ENCODE data around the gene ZNF318. TPM values are rescaled to one million over a fixed set of nuclear protein-coding genes. Genes with fewer than 3 reads are reported as not detected.

The ZNF318 gene
- total RNA-seq, 1 experiment from 2014 or later: 24.3 TPM

DNA sequence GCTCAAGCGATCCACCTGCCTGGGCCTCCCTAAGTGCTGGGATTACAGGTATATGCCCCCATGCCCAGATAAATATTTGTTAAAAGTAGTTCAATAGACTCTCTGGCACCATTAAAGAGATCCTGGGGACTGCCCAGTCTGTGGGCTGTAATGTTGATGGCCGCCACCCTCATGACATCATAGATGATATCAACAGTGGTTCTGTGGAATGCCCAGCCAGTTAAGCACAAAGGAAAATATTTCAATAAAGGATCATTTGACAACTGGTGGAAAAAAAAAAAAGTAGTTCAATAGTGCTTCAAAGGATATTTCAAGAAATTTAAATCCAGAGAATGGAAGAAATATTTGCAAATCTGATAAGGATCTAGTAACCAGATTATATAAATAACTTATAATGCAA, 59.3 kb downstream of the ZNF318 start:
- H3K4me3 Mint-ChIP-seq: no peak overlapping the region
- POLR2A ChIA-PET: no interaction called here

DNA sequence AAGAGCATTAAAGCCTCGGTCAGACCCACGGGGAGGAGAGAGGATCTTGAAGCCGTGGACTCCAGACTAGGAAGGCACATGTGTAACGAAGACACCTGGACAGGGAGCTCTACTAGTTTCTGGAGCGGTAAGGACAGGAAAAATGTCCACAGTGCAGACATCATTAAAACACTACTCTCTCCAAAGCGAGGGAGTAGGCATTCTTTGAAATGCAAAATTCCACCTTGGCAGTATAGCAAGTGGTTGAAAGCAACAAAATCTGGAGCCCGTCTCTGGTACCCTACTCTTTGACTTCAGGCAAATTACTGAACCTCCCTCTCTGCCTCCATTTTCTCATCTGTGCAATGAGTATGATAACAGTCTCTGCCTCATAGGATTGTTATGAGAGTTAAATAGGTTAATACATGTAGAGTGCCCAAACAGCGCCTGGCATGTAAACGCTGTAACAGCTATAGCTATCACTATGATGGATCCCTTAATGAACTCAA, 60.4 kb downstream of the ZNF318 start:
- H3K4me1 Mint-ChIP-seq: peaks cover 27% of the 10 kb centered on the region
- ChIA-PET POLR2A (interaction anchor here (0.6 to 1.7 kb wide), 7 partner anchors 9 to 256 kb away, joined by 3 to 9 read pairs (median 4); partner anchors contain the start of genes CUL7, CUL9 and SLC22A7), CTCF (interaction anchor here (0.7 to 4.5 kb wide), 26 partner anchors 8 to 233 kb away, joined by 3 to 53 read pairs (median 4); partner anchors contain the start of genes DLK2, DNPH1, PTK7 and SLC22A7)
- no peaks in the 10 kb centered on the region for H3K9me3 Mint-ChIP-seq
- DNase-seq (ENCODE audit: low spot score) (no peak), ATAC-seq (peak; percentile 7)
- peaks cover 4% of the 10 kb centered on the region for H3K36me3 Mint-ChIP-seq
- peak overlapping the region; percentile 84; the same call in 1 of the 2 replicates for H3K27ac Mint-ChIP-seq
- 0 out of 2 replicates have a peak, but pooled peaks cover 4% of the 10 kb centered on the region for H3K27me3 Mint-ChIP-seq (ENCODE audit: low read depth)
- H3K4me3 Mint-ChIP-seq: peak overlapping the region; percentile 84
- TF ChIP-seq SMAD3 (CRISPR knock-in tag; IDR thresholded peaks at IDR 0.05; ENCODE audit: borderline replicate concordance) (peak; percentile 56; the same call in 1 of the 2 replicates), ZNF121 (CRISPR knock-in tag; IDR thresholded peaks at IDR 0.05) (no peak), RELA (CRISPR knock-in tag; IDR thresholded peaks at IDR 0.05; ENCODE audit: borderline replicate concordance) (no peak)

More for the DNA sequence above, 59.3 kb downstream of the ZNF318 start:
- no peaks in the 10 kb centered on the region for H3K9me3 Mint-ChIP-seq
- DNase-seq (ENCODE audit: low spot score) (no peak), ATAC-seq (no peak)
- TF ChIP-seq, protein P1, sequence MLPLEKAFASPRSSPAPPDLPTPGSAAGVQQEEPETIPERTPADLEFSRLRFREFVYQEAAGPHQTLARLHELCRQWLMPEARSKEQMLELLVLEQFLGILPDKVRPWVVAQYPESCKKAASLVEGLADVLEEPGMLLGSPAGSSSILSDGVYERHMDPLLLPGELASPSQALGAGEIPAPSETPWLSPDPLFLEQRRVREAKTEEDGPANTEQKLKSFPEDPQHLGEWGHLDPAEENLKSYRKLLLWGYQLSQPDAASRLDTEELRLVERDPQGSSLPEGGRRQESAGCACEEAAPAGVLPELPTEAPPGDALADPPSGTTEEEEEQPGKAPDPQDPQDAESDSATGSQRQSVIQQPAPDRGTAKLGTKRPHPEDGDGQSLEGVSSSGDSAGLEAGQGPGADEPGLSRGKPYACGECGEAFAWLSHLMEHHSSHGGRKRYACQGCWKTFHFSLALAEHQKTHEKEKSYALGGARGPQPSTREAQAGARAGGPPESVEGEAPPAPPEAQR (CRISPR knock-in tag; IDR thresholded peaks at IDR 0.05): no peak
- TF ChIP-seq KAT7 (CRISPR knock-in tag; IDR thresholded peaks at IDR 0.05; ENCODE audit: borderline replicate concordance) (no peak), TEAD4 (CRISPR knock-in tag; IDR thresholded peaks at IDR 0.05) (no peak), ETV6 (CRISPR knock-in tag; IDR thresholded peaks at IDR 0.05) (no peak), CBFB (CRISPR knock-in tag; IDR thresholded peaks at IDR 0.05; ENCODE audit: low read depth) (no peak), IRF2 (CRISPR knock-in tag; IDR thresholded peaks at IDR 0.05; ENCODE audit: borderline replicate concordance, low read depth) (no peak), CREB1 (CRISPR knock-in tag; IDR thresholded peaks at IDR 0.05) (no peak), SMAD4 (CRISPR knock-in tag; IDR thresholded peaks at IDR 0.05) (no peak), OVOL2 (CRISPR knock-in tag; IDR thresholded peaks at IDR 0.05; ENCODE audit: borderline replicate concordance) (no peak), SP1 (CRISPR knock-in tag; conservative IDR thresholded peaks at IDR 0.05) (no peak), ZNF671 (CRISPR knock-in tag; IDR thresholded peaks at IDR 0.05) (no peak)
- TF ChIP-seq, protein P2, sequence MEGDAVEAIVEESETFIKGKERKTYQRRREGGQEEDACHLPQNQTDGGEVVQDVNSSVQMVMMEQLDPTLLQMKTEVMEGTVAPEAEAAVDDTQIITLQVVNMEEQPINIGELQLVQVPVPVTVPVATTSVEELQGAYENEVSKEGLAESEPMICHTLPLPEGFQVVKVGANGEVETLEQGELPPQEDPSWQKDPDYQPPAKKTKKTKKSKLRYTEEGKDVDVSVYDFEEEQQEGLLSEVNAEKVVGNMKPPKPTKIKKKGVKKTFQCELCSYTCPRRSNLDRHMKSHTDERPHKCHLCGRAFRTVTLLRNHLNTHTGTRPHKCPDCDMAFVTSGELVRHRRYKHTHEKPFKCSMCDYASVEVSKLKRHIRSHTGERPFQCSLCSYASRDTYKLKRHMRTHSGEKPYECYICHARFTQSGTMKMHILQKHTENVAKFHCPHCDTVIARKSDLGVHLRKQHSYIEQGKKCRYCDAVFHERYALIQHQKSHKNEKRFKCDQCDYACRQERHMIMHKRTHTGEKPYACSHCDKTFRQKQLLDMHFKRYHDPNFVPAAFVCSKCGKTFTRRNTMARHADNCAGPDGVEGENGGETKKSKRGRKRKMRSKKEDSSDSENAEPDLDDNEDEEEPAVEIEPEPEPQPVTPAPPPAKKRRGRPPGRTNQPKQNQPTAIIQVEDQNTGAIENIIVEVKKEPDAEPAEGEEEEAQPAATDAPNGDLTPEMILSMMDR (IDR thresholded peaks at IDR 0.05): no peak
- H3K27ac Mint-ChIP-seq: no peak overlapping the region
- peaks cover 27% of the 10 kb centered on the region for H3K4me1 Mint-ChIP-seq
- CTCF ChIA-PET: interaction anchor here (1.1 to 2.6 kb wide), 2 partner anchors 46 to 47 kb away, joined by 3 to 19 read pairs; no protein-coding TSS in a partner anchor
- 0 out of 2 replicates have a peak, but pooled peaks cover 4% of the 10 kb centered on the region for H3K27me3 Mint-ChIP-seq (ENCODE audit: low read depth)
- no peaks in the 10 kb centered on the region; the same call in 1 of the 2 replicates for H3K36me3 Mint-ChIP-seq

DNA sequence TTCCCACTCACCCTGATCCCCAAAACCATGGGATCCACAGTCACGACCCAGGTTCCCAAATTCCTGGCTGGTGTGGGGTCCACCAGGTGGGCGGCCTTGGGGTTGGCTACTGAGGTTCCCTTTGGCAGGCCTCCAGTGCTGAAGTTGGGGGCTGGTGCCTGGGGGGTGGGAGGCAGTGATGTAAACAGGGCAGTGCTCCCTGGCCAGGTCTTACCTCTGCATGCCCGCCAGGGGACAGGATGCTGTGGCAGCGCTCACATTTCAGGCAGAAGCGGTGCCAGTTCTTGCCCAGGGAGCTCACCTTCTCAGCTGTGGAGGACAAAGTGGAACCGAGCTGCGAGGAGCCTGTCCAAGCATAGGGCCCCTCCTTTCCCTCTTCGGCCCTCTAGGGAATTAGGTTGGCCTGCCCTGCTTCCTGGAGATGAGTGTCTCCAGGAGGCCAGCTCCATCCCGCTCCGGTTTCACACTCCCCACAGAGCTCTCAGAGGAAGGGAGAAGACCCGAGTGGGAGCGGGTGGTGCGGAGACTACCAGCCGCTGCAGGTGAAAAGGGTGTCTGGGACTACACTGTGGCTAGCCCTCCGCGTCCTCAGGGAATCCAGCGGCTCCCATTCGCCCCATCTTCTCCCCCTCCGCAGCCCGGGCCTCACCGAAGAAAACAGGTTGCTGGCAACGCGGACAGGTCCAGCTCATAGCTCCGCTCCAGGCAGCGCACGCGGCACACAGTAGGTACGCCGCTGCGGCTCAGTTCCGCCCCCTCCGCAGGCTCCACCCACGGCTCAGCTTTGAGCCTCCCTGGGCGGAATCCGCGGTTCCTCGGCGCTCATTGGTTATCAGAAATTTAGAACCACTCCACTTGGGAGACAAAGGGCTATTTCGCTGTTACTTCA, 61.1 kb downstream of the ZNF318 start, which contains the start of gene CRIP3:
Gene CRIP3 (minus strand): TSS at position 726 of the 889 bp plus-strand sequence. CDS start 34 bp downstream, at position 692.
- peak; percentile 90 for DNase-seq (ENCODE audit: low spot score)
- 0 out of 2 replicates have a peak, but pooled peaks cover 4% of the 10 kb centered on the region for H3K27me3 Mint-ChIP-seq (ENCODE audit: low read depth)
- H3K9me3 Mint-ChIP-seq: no peaks in the 10 kb centered on the region
- ChIA-PET POLR2A (interaction anchor here (0.5 to 1.7 kb wide), 10 partner anchors 9 to 1172 kb away, joined by 3 to 9 read pairs (median 4); partner anchors contain the start of genes CUL7, CUL9 and SLC22A7), CTCF (interaction anchor here (0.6 to 4.5 kb wide), 31 partner anchors 9 to 232 kb away, joined by 3 to 53 read pairs (median 4); partner anchors contain the start of genes DLK2, DNPH1, PTK7 and SLC22A7)
- H3K4me3 Mint-ChIP-seq: peak within 1 kb of the TSS; percentile 84
- peaks cover 27% of the 10 kb centered on the region for H3K4me1 Mint-ChIP-seq
- ATAC-seq: peak; percentile 98
- H3K27ac Mint-ChIP-seq: peak within 1 kb of the TSS; percentile 84; the same call in 1 of the 2 replicates
- peaks cover 5% of the 10 kb centered on the region for H3K36me3 Mint-ChIP-seq
- TF ChIP-seq, protein P2 (IDR thresholded peaks at IDR 0.05): no peak
- TF ChIP-seq FOXP1 (CRISPR knock-in tag; IDR thresholded peaks at IDR 0.05; ENCODE audit: borderline replicate concordance) (0 out of 2 replicates have a peak, but pooled peaks have one; percentile 70), FOXK1 (CRISPR knock-in tag; IDR thresholded peaks at IDR 0.05) (peak; percentile 72), ZNF232 (CRISPR knock-in tag; IDR thresholded peaks at IDR 0.05) (no peak), PRRX2 (CRISPR knock-in tag; IDR thresholded peaks at IDR 0.05) (no peak), TEAD4 (CRISPR knock-in tag; IDR thresholded peaks at IDR 0.05) (no peak), SP1 (CRISPR knock-in tag; conservative IDR thresholded peaks at IDR 0.05) (peak; percentile 56; the same call in 1 of the 2 replicates)
- TF ChIP-seq, protein P3, sequence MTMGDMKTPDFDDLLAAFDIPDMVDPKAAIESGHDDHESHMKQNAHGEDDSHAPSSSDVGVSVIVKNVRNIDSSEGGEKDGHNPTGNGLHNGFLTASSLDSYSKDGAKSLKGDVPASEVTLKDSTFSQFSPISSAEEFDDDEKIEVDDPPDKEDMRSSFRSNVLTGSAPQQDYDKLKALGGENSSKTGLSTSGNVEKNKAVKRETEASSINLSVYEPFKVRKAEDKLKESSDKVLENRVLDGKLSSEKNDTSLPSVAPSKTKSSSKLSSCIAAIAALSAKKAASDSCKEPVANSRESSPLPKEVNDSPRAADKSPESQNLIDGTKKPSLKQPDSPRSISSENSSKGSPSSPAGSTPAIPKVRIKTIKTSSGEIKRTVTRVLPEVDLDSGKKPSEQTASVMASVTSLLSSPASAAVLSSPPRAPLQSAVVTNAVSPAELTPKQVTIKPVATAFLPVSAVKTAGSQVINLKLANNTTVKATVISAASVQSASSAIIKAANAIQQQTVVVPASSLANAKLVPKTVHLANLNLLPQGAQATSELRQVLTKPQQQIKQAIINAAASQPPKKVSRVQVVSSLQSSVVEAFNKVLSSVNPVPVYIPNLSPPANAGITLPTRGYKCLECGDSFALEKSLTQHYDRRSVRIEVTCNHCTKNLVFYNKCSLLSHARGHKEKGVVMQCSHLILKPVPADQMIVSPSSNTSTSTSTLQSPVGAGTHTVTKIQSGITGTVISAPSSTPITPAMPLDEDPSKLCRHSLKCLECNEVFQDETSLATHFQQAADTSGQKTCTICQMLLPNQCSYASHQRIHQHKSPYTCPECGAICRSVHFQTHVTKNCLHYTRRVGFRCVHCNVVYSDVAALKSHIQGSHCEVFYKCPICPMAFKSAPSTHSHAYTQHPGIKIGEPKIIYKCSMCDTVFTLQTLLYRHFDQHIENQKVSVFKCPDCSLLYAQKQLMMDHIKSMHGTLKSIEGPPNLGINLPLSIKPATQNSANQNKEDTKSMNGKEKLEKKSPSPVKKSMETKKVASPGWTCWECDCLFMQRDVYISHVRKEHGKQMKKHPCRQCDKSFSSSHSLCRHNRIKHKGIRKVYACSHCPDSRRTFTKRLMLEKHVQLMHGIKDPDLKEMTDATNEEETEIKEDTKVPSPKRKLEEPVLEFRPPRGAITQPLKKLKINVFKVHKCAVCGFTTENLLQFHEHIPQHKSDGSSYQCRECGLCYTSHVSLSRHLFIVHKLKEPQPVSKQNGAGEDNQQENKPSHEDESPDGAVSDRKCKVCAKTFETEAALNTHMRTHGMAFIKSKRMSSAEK (CRISPR knock-in tag; IDR thresholded peaks at IDR 0.05; ENCODE audit: borderline replicate concordance): no peak

Measured in WTC11 (cell line).